ENCODE measurements around the gene DGKD. TPM values are rescaled to one million over a fixed set of nuclear protein-coding genes. Genes with fewer than 3 reads are reported as not detected.

The DGKD gene
- total RNA-seq, 1 donor from 2014 or later: 10.3 TPM

DNA sequence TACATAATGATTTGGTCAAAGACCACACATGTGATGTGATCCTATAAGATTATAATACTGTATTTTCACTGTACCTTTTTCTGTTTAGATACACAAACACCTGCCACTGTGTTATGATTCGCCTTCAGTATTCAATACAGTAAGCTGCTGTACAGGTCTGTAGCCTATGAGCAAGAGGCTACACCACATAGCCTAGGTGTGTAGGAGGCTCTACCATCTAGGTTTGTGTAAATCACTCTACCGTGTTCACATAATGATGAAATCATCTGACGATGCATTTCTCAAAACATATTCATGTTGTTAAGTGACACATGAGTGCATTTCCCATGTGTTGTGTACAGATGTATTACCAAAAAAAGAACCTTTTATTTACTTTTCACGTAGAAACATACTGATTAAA, 137.8 kb downstream of the DGKD start:
- TF ChIP-seq, protein P1, sequence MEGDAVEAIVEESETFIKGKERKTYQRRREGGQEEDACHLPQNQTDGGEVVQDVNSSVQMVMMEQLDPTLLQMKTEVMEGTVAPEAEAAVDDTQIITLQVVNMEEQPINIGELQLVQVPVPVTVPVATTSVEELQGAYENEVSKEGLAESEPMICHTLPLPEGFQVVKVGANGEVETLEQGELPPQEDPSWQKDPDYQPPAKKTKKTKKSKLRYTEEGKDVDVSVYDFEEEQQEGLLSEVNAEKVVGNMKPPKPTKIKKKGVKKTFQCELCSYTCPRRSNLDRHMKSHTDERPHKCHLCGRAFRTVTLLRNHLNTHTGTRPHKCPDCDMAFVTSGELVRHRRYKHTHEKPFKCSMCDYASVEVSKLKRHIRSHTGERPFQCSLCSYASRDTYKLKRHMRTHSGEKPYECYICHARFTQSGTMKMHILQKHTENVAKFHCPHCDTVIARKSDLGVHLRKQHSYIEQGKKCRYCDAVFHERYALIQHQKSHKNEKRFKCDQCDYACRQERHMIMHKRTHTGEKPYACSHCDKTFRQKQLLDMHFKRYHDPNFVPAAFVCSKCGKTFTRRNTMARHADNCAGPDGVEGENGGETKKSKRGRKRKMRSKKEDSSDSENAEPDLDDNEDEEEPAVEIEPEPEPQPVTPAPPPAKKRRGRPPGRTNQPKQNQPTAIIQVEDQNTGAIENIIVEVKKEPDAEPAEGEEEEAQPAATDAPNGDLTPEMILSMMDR (conservative IDR thresholded peaks at IDR 0.05; ENCODE audit: low read depth, low read length): no peak
- H3K4me3 ChIP-seq (ENCODE audit: low read depth, low read length): no peak overlapping the region
- DNase-seq (ENCODE audit: low read depth): no peak

DNA sequence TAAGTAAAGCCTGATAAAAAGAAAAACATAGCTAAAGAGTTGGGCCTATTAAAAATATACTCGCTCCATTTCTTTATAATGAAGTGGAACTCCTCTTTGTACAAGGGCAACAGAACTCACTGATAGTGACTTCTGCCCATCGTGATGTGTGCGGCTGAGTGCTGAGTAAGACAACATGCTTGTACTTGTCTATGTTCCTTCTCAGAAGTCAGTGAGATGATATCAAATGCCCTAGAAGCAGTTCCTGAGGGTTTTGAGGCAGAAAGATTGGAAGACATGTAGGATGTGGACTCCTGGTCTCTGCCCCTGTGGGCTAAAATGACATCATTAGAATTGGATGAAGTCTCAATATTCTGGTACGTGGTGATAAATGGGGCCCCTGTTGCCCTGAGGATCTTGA, 138.5 kb downstream of the DGKD start:
- no peak for DNase-seq (ENCODE audit: low read depth)
- TF ChIP-seq, protein P1 (conservative IDR thresholded peaks at IDR 0.05; ENCODE audit: low read depth, low read length): no peak
- H3K4me3 ChIP-seq (ENCODE audit: low read depth, low read length): no peak overlapping the region

DNA sequence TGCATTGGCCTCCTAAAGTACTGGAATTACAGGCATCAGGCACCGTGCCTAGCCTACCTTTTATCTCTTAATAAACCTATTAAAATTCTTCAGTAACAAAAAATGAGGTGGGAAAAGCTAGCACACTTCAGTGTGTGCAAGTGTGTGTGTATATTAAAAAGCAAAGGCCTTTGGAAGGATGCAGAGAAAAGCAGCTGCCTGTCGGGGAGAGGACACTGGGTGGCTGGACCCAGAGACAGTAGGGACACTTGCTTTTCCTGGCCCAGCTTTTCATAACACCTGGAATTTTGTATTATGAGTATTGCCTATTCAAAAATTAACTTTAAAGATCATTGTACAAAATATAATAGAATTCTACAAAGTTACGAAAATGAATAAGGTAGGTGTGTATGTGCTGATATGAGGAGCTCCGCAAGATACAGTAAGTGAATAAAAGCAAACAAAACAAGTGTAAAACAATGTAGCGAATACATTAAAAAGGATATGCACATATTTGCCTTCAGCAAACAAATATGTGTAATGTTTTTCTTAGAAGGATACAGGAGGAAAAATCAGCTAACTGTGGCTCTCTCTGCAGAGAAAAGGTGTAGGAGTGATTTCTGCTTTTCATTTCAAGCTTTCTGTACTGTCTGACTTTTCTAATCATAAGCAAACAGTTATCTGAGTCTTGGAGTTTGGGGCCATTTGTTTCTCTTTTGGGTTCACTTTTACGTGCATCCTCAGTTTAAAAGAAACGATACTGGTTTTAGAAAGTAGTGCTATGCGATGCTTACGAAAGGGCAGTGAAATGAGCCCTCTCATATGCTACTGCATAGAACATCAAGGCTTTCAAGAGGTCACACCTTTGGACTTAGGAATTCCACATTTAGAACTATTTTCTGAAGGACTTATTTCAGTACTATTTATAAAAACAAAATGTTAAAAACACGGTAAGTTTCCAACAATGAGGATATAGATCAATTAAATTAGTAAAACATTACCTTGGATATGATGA, 141.5 kb downstream of the DGKD start:
- TF ChIP-seq, protein P1 (conservative IDR thresholded peaks at IDR 0.05; ENCODE audit: low read depth, low read length): no peak
- no peak for DNase-seq (ENCODE audit: low read depth)

DNA sequence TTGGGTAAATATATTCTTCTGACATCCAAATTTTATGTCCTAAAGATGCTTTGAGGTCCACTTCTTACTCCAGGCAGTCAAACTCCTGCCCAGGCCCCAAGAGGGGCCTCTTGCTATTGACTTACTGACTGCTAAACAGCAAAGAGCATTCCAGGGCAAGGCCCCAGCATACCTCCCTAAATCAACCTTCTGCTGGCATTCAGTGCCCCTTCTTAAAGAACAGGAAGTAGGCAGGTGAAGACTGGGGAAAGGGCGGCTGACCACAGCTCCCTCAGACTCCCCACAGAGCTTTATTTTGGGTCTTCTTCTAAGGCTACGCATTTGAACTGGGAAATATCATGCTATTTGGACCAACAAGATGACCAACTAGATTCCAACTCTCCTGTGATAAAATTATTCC, 143.4 kb downstream of the DGKD start:
- no peak overlapping the region for H3K4me3 ChIP-seq (ENCODE audit: low read depth, low read length)
- TF ChIP-seq, protein P1 (conservative IDR thresholded peaks at IDR 0.05; ENCODE audit: low read depth, low read length): no peak
- no peak for DNase-seq (ENCODE audit: low read depth)

More for the DNA sequence above, 141.5 kb downstream of the DGKD start:
- no peak overlapping the region for H3K4me3 ChIP-seq (ENCODE audit: low read depth, low read length)

DNA sequence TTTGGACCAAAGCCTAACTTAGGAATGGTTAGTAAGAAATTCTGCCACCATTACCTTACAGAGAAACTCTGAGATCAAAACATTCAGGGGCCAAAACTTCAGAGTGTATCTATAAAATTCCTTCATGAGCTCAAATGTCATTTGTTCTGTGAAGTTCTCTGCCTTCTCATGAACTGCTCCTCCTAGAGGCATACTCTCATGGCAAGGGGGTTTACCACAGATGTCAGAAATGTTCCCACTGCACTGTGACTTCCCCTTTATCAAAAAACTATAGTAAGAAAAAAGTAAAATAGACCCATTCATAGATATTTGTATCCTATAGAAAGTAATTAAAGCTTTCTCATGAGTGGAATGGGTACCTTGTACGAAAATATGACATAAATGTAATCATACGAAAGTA, 143.8 kb downstream of the DGKD start:
- TF ChIP-seq, protein P1 (conservative IDR thresholded peaks at IDR 0.05; ENCODE audit: low read depth, low read length): no peak
- no peak overlapping the region for H3K4me3 ChIP-seq (ENCODE audit: low read depth, low read length)
- no peak for DNase-seq (ENCODE audit: low read depth)

DNA sequence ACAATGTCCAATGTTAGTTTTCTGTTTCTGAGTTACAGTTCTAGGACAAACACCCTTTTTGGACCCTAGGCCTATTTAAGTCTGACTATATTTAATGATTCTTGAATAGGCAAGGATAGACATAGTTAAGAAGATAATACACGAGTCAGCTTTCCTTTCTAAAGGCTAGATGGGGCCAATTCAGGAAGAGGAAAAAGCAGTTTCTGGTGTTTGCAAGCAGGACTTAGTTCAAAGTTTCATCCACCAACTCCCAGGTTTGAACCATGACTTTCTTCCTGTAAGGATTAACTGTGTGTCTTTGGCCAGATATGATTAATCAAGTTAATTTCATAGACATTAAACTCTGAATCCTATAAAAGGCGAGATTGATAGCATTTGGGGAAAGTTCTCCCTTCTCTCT, 145.6 kb downstream of the DGKD start:
- TF ChIP-seq, protein P1 (conservative IDR thresholded peaks at IDR 0.05; ENCODE audit: low read depth, low read length): no peak
- H3K4me3 ChIP-seq (ENCODE audit: low read depth, low read length): no peak overlapping the region
- no peak for DNase-seq (ENCODE audit: low read depth)
